Measurements from ENCODE around the gene MTHFD2L.

DNA sequence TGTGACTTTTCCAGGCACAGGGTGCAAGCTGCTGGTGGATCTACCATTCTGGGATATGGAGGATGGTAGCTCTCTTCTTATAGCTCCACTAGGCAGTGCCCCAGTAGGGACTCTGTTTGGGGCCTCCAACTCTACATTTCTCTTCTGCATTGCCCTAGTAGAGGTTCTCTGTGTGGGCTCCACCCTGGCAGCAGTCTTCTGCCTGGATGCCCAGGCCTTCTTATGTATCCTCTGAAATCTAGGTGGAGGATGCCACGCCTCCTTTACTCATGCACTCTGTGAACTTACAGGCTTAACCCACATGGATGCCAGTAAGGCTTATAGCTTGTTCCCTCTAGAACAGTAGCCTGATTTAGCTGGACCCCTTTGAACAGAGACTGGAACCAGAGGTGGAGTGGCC is 186.1 kb downstream of the MTHFD2L start:
- no peak for TF ChIP-seq POLR2A (IDR thresholded peaks at IDR 0.05)
- TF ChIP-seq, protein P1, sequence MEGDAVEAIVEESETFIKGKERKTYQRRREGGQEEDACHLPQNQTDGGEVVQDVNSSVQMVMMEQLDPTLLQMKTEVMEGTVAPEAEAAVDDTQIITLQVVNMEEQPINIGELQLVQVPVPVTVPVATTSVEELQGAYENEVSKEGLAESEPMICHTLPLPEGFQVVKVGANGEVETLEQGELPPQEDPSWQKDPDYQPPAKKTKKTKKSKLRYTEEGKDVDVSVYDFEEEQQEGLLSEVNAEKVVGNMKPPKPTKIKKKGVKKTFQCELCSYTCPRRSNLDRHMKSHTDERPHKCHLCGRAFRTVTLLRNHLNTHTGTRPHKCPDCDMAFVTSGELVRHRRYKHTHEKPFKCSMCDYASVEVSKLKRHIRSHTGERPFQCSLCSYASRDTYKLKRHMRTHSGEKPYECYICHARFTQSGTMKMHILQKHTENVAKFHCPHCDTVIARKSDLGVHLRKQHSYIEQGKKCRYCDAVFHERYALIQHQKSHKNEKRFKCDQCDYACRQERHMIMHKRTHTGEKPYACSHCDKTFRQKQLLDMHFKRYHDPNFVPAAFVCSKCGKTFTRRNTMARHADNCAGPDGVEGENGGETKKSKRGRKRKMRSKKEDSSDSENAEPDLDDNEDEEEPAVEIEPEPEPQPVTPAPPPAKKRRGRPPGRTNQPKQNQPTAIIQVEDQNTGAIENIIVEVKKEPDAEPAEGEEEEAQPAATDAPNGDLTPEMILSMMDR (IDR thresholded peaks at IDR 0.05): no peak
